Loucy (cell line): ENCODE measurements around the gene SDR42E2.

ENCODE experiments used
- EZH2phosphoT487 ChIP-seq: fragments of 200-600 bp; IDR thresholded peaks from 2 replicates; pipeline ENCODE4 v1.6.1; 2018; ENCODE audit warnings: antibody characterized with exemption, mild to moderate bottlenecking, moderate library complexity, borderline replicate concordance
- TF ChIP-seq, protein P1 (sequence below): fragments of 200-600 bp; sonication (generic); conservative IDR thresholded peaks from 2 replicates; pipeline ENCODE4 v1.5.1; 2014; ENCODE audit warnings: mild to moderate bottlenecking, antibody characterized with exemption, low read length

DNA sequence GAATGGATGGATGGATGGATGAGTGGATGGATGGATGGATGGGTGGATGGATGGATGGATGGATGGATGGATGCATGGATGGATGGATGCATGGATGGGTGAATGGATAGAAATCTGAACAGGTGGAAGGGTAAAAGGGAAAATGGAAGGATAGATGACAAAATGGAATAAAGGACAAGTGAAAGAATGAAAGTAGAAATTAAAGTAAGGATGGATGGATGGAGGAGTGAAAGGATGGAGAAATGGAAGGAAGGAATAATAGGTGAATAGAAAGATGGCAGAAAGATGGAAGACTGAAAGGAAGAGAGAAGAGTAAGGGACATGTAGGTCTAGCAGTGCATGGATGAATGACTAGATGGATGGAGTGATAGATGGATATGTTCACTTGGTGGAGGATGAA is 40.1 kb upstream of the SDR42E2 start:
- TF ChIP-seq, protein P1, sequence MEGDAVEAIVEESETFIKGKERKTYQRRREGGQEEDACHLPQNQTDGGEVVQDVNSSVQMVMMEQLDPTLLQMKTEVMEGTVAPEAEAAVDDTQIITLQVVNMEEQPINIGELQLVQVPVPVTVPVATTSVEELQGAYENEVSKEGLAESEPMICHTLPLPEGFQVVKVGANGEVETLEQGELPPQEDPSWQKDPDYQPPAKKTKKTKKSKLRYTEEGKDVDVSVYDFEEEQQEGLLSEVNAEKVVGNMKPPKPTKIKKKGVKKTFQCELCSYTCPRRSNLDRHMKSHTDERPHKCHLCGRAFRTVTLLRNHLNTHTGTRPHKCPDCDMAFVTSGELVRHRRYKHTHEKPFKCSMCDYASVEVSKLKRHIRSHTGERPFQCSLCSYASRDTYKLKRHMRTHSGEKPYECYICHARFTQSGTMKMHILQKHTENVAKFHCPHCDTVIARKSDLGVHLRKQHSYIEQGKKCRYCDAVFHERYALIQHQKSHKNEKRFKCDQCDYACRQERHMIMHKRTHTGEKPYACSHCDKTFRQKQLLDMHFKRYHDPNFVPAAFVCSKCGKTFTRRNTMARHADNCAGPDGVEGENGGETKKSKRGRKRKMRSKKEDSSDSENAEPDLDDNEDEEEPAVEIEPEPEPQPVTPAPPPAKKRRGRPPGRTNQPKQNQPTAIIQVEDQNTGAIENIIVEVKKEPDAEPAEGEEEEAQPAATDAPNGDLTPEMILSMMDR, result no peak
- no peak for TF ChIP-seq EZH2phosphoT487
